ENCODE measurements around the gene UNC5A.

GRCh38 chr5:176817369-176817840 lies 7.0 kb downstream of the UNC5A start:
- TF ChIP-seq REST (IDR thresholded peaks at IDR 0.05; ENCODE audit: insufficient read depth in 1 of 2, low read depth in 2 of 2, low read length in 2 of 2) = no peak
- no peak for TF ChIP-seq SIN3A (IDR thresholded peaks at IDR 0.05; ENCODE audit: borderline replicate concordance, insufficient read depth, low read length)
- TF ChIP-seq TAF1 (IDR thresholded peaks at IDR 0.05; ENCODE audit: borderline replicate concordance, insufficient read depth, low read length) = no peak

All from PFSK-1 (cell line).